SK-N-SH (cell line): Measurements from ENCODE around the gene MCEMP1. TPM values are rescaled to one million over a fixed set of nuclear protein-coding genes. Genes with fewer than 3 reads are reported as not detected.

Source experiments
- CTCF ChIA-PET: fragments of 300-600, 350-600 bp; formaldehyde crosslinking; extraction: SDS; loops from one replicate; lab custom pipeline; 2021; lab: Yijun Ruan, JAX
- POLR2A ChIA-PET: fragments of 350-600 bp; sonication (Branson Sonifier 250); formaldehyde crosslinking; extraction: SDS; loops from one replicate; lab custom pipeline; 2020; ENCODE audit warnings: antibody characterized with exemption, inconsistent platforms; lab: Yijun Ruan, JAX
- DNase-seq: peaks from one replicate; pipeline ENCODE4 v3.0.0; 2012
- H2AFZ ChIP-seq: fragments of 200-600 bp; sonication (generic); 2 replicates; pipeline ENCODE4 v1.8.1; 2016; ENCODE audit warnings: antibody characterized with exemption, mild to moderate bottlenecking, low read depth
- H3F3A ChIP-seq: fragments of 200-600 bp; sonication (generic); replicated peaks from 2 replicates; pipeline ENCODE3; 2016; ENCODE audit warnings: antibody characterized with exemption, mild to moderate bottlenecking; ENCODE audit not compliant: insufficient read depth
- H3K27ac ChIP-seq, 2 experiments: fragments of 200-500 bp in 1 of 2; fragments of 200-600 bp in 1 of 2; sonication (Bioruptor generic) in 1 of 2; sonication (generic), shearing (Covaris generic) in 1 of 2; 2 replicates each; pipeline versions ENCODE4 v1.5.1 to v1.6.1; 2014 to 2016; ENCODE audit warnings: low read depth in 2 of 2, inconsistent platforms in 1 of 2, low read length in 1 of 2, mild to moderate bottlenecking in 1 of 2, mixed read lengths in 1 of 2
- H3K27me3 ChIP-seq: fragments of 200-600 bp; sonication (generic), shearing (Covaris generic); 2 replicates; pipeline ENCODE4 v1.6.1; 2016; ENCODE audit warnings: mixed run types; ENCODE audit not compliant: insufficient read depth
- H3K36me3 ChIP-seq, 2 experiments: fragments of 200-500 bp in 1 of 2; fragments of 200-600 bp in 1 of 2; sonication (Bioruptor generic) in 1 of 2; sonication (generic) in 1 of 2; replicated peaks in 1 of 2; 2 replicates each; pipeline versions ENCODE3 to v1.5.1; 2014 to 2016; ENCODE audit warnings: low read length in 1 of 2, mild to moderate bottlenecking in 1 of 2; ENCODE audit not compliant: insufficient read depth in 2 of 2, control insufficient read depth in 1 of 2
- H3K4me1 ChIP-seq, 2 experiments: fragments of 200-500 bp in 1 of 2; fragments of 200-600 bp in 1 of 2; sonication (Bioruptor generic) in 1 of 2; sonication (generic), shearing (Covaris generic) in 1 of 2; 2 replicates each; pipeline versions ENCODE4 v1.5.1 to v1.6.1; 2014 to 2016; ENCODE audit warnings: low read depth in 1 of 2, low read length in 1 of 2, mixed run types in 1 of 2; ENCODE audit not compliant: insufficient read depth in 2 of 2, control insufficient read depth in 1 of 2
- H3K4me2 ChIP-seq: fragments of 200-600 bp; sonication (generic), shearing (Covaris generic); 2 replicates; pipeline ENCODE4 v1.6.1; 2017; ENCODE audit warnings: mixed run types
- H3K4me3 ChIP-seq, 2 experiments: fragments of 200-500 bp in 1 of 2; fragments of 200-600 bp in 1 of 2; sonication (Bioruptor generic) in 1 of 2; sonication (generic), shearing (Covaris generic) in 1 of 2; 2 replicates each; pipeline versions ENCODE4 v1.5.1 to v1.8.1; 2014 to 2016; ENCODE audit warnings: low read depth in 2 of 2, inconsistent platforms in 1 of 2, low read length in 1 of 2, mild to moderate bottlenecking in 1 of 2, mixed read lengths in 1 of 2, moderate library complexity in 1 of 2
- H3K79me2 ChIP-seq: fragments of 200-600 bp; sonication (generic); 2 replicates; pipeline ENCODE4 v1.8.1; 2017; ENCODE audit warnings: mild to moderate bottlenecking; ENCODE audit not compliant: insufficient read depth
- H3K9ac ChIP-seq: fragments of 200-600 bp; sonication (generic); 2 replicates; pipeline ENCODE4 v1.6.1; 2017; ENCODE audit warnings: mixed run types
- H3K9me2 ChIP-seq: fragments of 200-600 bp; sonication (generic); 2 replicates; pipeline ENCODE4 v1.6.1; 2017; ENCODE audit warnings: mixed run types
- H3K9me3 ChIP-seq: fragments of 200-600 bp; sonication (generic); 2 replicates; pipeline ENCODE4 v1.6.1; 2017; ENCODE audit warnings: mixed run types, mild to moderate bottlenecking, moderate library complexity
- H4K20me1 ChIP-seq: fragments of 200-600 bp; sonication (generic); 2 replicates; pipeline ENCODE4 v1.6.1; 2017; ENCODE audit warnings: mild to moderate bottlenecking, mixed run types; ENCODE audit not compliant: insufficient read depth
- EP300 ChIP-seq, 2 experiments: IDR thresholded peaks; 2 replicates each; pipeline versions ENCODE4 v1.4.0 to v1.6.1; 2012; ENCODE audit warnings: borderline replicate concordance in 1 of 2, low read depth in 1 of 2, low read length in 1 of 2
- GABPA ChIP-seq: IDR thresholded peaks from 2 replicates; pipeline ENCODE4 v1.4.0; 2012; ENCODE audit warnings: low read depth, mild to moderate bottlenecking
- IRF3 ChIP-seq: fragments of 150-350 bp; IDR thresholded peaks from 2 replicates; pipeline ENCODE4 v1.6.1; 2016; ENCODE audit warnings: mild to moderate bottlenecking, low read depth, low read length
- JUND ChIP-seq: IDR thresholded peaks from 2 replicates; pipeline ENCODE4 v1.4.0; 2012
- MEF2A ChIP-seq: IDR thresholded peaks from 2 replicates; pipeline ENCODE4 v1.4.0; 2012; ENCODE audit warnings: low read depth, borderline replicate concordance
- NRF1 ChIP-seq: IDR thresholded peaks from 2 replicates; pipeline ENCODE4 v1.6.1; 2012; ENCODE audit warnings: low read depth, mild to moderate bottlenecking, low read length
- POLR2AphosphoS5 ChIP-seq: IDR thresholded peaks from 2 replicates; pipeline ENCODE4 v1.6.1; 2012; ENCODE audit warnings: low read depth, low read length
- REST ChIP-seq: IDR thresholded peaks from 2 replicates; pipeline ENCODE4 v1.6.1; 2012; ENCODE audit warnings: mild to moderate bottlenecking, low read depth, low read length, moderate library complexity
- RXRA ChIP-seq: IDR thresholded peaks from 2 replicates; pipeline ENCODE4 v1.4.0; 2012; ENCODE audit warnings: low read depth, mild to moderate bottlenecking, borderline replicate concordance
- WGBS: methylation state at CpG from one replicate; pipeline ENCODE4 v1.1.6; 2017; ENCODE audit warnings: low lambda C conversion rate; 5-methylcytosine and 5-hydroxymethylcytosine counted together
- polyA plus RNA-seq, 3 experiments: library from polyadenylated mRNA; depleted of rRNA; stranded (reverse); fragments of >200 nt; gene quantifications; 2 replicates each; pipeline ENCODE4 v1.2.3, GENCODE V29; 2012

The MCEMP1 gene
- polyA plus RNA-seq, 1 of the 3 experiments (the other 2 are of a cell fraction): not detected

- Histone ChIP-seq H3K36me3 (peaks cover 5 to 6% of the 10 kb centered on the region in 2 experiments), H3K27me3 (peaks cover 36% of the 10 kb centered on the region), H3K9ac (no peak overlapping the region), H3K9me2 (no peaks in the 10 kb centered on the region), H4K20me1 (no peaks in the 10 kb centered on the region), H3F3A (no peaks in the 10 kb centered on the region), H3K4me3 (peak overlapping the region; percentile 87 to 92), H3K4me2 (peak overlapping the region; percentile 97; the same call in 1 of the 2 replicates), H3K4me1 (peaks cover 0 to 13% of the 10 kb centered on the region in 2 experiments; a peak in 1 of 4 replicates), H2AFZ (no peak overlapping the region; the same call in 1 of the 2 replicates), H3K9me3 (no peaks in the 10 kb centered on the region), H3K27ac (no peak overlapping the region), H3K79me2 (peaks cover 14% of the 10 kb centered on the region)
- TF ChIP-seq GABPA: no peak
- no peak for TF ChIP-seq MEF2A
- TF ChIP-seq POLR2AphosphoS5: no peak
- no peak for TF ChIP-seq REST
- no peak for TF ChIP-seq IRF3
- no peak for TF ChIP-seq JUND
- TF ChIP-seq EP300 (IDR thresholded peaks at IDR 0.05; ENCODE audit: borderline replicate concordance in 1 of 2, low read depth in 1 of 2, low read length in 1 of 2): no peak
- TF ChIP-seq NRF1: no peak
- TF ChIP-seq RXRA: no peak
- ChIA-PET POLR2A (interaction anchor here (1.2 kb wide), 1 partner anchor 112 kb away, joined by 8 read pairs; no protein-coding TSS in a partner anchor), CTCF (interaction anchor here (0.7 to 8.2 kb wide), 41 partner anchors 8 to 578 kb away, joined by 3 to 171 read pairs (median 5); partner anchors contain the start of genes CAMSAP3 and STXBP2)
- 23% methylated on average over 22 of the region's 22 CpGs for WGBS
- DNase-seq: no peak
Measured at GRCh38 chr19:7679771-7680605, 3.1 kb downstream of the MCEMP1 start.
